Fibroblast of villous mesenchyme (primary cell): Measurements from ENCODE around the gene XPR1. TPM values are rescaled to one million over a fixed set of nuclear protein-coding genes. Genes with fewer than 3 reads are reported as not detected.
A peak's percentile ranks its signal among the peaks of the same experiment; 100 is the strongest.
"Not testable (repeated sequence)": the region's sequence is repeated elsewhere in the genome, so short reads cannot be mapped to it uniquely, and the experiment has no call there.

Source experiments
- DNase-seq: peaks from one replicate; pipeline ENCODE4 v3.0.0-alpha.2; 2010; ENCODE audit warnings: low read depth
- H3K4me3 ChIP-seq: 2 replicates; pipeline ENCODE4 v1.5.1; 2011; ENCODE audit warnings: low read depth, mild to moderate bottlenecking, low read length
- total RNA-seq: library from RNA; depleted of rRNA; stranded (reverse); fragments of >200 nt; gene quantifications from 2 replicates; pipeline ENCODE4 v1.2.3, GENCODE V29; 2012
- TF ChIP-seq, protein P1 (sequence below): IDR thresholded peaks from 2 replicates; pipeline ENCODE4 v1.5.1; 2012; ENCODE audit warnings: low read depth, mild to moderate bottlenecking, low read length; ENCODE audit not compliant: insufficient read depth

XPR1 gene
- total RNA-seq, 1 donor, result 31.5 TPM

DNA sequence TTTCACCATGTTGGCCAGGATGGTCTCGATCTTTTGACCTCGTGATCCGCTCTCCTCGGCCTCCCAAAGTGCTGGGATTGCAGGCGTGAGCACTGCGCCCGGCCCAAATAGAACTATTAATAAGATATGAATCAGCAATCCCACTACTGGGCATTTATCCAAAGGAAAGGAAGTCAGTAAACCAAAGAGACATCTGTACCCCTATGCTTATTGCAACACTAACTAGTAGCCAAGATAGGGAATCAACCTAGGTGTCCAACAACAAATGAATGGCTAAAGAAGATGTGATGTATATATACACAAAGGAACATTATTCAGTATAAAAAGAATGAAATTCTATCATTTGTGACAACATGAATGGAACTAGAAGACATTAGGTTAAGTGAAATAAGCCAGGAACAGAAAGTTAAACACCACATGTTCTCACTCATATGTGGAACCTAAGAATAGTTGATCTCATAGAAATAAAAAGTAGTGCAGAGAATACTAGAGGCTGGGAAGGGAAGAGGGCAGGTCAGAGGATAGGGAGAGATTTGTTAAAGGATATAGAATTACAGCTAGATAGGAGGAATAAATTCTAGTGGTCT, 48.8 kb downstream of the XPR1 start:
- no peak overlapping the region for H3K4me3 ChIP-seq
- peak; percentile 67 for DNase-seq
- TF ChIP-seq, protein P1, sequence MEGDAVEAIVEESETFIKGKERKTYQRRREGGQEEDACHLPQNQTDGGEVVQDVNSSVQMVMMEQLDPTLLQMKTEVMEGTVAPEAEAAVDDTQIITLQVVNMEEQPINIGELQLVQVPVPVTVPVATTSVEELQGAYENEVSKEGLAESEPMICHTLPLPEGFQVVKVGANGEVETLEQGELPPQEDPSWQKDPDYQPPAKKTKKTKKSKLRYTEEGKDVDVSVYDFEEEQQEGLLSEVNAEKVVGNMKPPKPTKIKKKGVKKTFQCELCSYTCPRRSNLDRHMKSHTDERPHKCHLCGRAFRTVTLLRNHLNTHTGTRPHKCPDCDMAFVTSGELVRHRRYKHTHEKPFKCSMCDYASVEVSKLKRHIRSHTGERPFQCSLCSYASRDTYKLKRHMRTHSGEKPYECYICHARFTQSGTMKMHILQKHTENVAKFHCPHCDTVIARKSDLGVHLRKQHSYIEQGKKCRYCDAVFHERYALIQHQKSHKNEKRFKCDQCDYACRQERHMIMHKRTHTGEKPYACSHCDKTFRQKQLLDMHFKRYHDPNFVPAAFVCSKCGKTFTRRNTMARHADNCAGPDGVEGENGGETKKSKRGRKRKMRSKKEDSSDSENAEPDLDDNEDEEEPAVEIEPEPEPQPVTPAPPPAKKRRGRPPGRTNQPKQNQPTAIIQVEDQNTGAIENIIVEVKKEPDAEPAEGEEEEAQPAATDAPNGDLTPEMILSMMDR, result no peak

DNA sequence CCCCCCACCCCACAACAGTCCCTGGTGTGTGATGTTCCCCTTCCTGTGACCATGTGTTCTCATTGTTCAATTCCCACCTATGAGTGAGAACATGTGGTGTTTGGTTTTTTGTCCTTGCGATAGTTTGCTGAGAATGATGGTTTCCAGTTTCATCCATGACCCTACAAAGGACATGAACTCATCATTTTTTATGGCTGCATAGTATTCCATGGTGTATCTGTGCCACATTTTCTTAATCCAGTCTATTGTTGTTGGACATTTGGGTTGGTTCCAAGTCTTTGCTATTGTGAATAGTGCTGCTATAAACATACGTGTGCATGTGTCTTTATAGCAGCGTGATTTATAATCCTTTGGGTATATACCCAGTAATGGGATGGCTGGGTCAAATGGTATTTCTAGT, 51.3 kb downstream of the XPR1 start:
- not testable (repeated sequence) for DNase-seq, H3K4me3 ChIP-seq

DNA sequence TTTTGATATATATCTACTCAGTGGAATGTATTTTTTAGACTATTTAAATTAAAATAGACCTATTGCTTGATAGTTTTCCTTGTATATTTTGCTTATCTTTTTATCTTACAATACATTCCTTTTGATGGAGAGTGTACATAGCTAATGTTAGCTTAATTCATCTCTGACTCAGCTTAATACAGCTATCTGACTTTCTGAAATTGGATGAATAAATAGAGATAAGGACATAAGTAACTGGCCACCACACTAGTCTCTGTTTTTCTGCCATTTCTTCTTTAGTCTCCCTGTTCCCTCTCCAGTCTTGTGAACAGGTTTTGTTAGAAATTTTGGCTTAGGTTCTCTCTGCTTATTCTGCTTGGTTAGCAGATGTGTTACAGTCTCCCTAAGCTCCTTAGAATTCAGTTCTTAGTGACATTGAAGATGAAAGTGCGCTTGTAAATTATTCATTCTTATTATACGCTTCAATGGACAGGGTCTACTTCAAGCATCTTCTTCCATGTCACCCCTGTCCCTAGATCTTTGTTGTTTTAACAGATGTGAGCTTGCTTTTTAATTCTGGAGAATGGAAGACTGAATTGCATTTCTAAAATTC, 59.6 kb downstream of the XPR1 start:
- DNase-seq, result no peak
- TF ChIP-seq, protein P1, result no peak
- H3K4me3 ChIP-seq, result no peak overlapping the region

DNA sequence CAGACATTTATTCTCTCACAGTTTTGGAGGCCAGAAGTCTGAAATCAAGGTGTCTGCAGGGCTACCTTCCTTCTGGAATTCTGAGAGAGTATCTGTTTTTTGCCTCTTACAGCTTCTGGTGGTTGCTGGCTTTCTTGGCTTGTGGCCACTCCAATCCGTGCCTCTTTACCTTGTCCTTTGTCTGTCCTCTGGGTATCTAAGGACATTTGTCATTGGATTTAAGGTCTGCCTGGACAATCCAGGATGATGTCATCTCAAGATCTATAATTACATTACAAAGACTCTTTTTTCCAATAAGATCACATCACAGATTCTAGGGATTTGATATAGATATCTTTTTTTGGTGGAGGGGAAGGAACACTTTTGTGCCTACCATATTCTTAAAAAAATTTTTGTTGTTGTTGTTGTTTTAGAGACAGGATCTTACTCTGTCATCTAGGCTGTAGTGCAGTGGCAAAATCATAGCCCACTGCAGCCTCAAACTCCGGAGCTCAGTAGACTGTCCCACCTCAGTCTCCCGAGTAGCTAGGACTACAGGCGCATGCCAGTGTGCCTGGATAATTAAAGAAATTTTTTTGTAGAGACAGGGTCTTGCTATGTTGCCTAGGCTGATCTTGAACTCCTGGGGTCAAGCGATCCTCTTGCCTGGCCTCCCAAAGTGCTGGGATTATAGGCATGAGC, 61.9 kb downstream of the XPR1 start:
- TF ChIP-seq, protein P1, result no peak
- H3K4me3 ChIP-seq, result no peak overlapping the region
- no peak for DNase-seq

DNA sequence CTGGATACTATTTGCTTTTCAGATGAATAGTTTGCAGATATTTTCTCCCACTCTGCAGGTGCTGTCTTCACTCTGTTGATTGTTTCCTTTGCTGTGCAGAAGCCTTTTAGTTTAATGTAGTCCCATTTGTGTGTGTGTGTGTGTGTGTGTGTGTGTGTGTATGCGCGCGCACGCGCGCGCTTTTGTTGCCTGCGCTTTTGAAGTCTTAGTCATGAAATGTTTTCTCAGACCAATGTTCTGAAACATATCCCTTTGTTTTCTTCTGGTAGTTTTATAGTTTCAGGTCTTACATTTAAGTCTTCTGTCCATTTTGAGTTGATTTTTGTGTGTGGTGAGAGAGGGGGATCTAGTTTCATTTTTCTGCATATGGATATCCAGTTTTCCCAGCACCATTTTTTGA, 63.5 kb downstream of the XPR1 start:
- DNase-seq, result no peak
- no peak overlapping the region for H3K4me3 ChIP-seq
- TF ChIP-seq, protein P1, result no peak

DNA sequence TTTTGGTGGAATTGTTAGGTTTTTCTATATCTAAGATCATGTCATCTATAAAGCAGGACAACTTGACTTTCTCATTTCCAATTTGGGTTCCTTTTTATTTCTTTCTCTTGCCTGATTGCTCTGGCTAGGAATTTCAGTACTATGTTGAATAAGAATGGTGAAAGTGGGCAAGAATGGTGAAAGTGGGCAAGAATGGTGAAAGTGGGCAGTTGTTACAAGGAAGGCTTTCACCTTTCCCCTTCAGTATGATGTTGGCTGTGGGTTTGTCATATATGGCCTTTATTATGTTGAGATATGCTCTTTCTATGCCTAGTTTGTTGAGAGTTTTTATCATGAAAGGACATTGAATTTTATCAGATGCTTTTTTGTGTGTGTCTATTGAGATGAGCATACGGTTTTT, 64.5 kb downstream of the XPR1 start:
- DNase-seq, result no peak
- H3K4me3 ChIP-seq, result no peak overlapping the region
- TF ChIP-seq, protein P1, result no peak

DNA sequence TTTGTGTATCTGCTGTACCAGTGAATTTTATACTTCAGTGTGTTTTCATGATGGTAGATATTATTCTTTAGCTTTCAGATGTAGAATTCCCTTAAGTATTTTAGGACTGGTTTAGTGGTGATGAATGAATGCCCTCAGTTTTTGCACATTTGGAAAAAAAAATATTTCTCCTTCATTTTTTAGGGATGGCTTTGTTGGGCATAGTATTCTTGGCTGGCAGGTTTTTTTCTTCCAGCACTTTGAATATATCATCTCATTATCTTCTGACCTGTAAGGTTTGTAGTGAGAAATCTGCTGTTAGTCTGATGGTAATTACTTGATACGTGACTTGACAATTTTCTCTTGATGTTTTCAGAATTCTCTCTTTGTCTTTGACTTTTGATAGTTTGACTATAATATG, 66.8 kb downstream of the XPR1 start:
- TF ChIP-seq, protein P1, result no peak
- DNase-seq, result no peak
- no peak overlapping the region for H3K4me3 ChIP-seq

DNA sequence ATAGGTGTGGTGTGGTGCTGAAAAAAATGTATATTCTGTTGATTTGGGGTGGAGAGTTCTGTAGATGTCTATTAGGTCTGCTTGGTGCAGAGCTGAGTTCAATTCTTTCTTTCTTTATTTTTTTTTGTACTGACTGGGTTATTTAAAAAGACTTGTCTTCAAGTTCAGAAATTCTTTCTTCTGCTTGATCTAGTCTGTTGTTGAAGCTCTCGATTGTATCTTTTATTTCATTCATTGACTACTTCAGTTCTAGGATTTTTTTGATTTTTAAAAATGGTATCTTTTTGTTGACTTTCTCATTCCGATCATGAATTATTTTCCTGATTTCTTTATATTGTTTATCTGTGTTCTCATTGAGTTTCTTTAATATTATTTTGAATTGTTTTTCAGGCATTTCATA, 70.6 kb downstream of the XPR1 start:
- DNase-seq, H3K4me3 ChIP-seq: not testable (repeated sequence)

DNA sequence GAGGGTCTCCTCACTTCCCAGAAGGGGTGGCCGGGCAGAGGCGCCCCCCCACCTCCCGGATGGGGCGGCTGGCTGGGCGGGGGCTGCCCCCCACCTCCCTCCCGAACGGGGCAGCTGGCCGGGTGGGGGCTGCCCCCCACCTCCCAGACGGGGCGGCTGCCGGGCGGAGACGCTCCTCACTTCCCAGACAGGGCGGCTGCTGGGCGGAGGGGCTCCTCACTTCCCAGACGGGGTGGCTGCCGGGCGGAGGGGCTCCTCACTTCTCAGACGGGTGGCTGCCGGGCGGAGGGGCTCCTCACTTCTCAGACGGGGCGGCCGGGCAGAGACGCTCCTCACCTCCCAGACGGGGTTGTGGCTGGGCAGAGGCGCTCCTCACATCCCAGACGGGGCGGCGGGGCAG, 78.9 kb downstream of the XPR1 start:
- not testable (repeated sequence) for DNase-seq, H3K4me3 ChIP-seq

DNA sequence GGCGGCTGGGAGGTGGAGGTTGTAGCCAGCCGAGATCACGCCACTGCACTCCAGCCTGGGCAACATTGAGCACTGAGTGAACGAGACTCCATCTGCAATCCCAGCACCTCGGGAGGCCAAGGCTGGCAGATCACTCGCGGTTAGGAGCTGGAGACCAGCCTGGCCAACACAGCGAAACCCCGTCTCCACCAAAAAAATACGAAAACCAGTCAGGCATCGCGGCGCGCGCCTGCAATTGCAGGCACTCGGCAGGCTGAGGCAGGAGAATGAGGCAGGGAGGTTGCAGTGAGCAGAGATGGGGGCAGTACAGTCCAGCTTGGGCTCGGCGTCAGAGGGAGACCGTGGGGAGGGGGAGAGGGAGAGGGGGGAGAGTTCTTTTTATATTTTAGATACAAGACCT, 79.4 kb downstream of the XPR1 start:
- not testable (repeated sequence) for DNase-seq, H3K4me3 ChIP-seq
